ENCODE measurements around the gene GRM8.

DNA sequence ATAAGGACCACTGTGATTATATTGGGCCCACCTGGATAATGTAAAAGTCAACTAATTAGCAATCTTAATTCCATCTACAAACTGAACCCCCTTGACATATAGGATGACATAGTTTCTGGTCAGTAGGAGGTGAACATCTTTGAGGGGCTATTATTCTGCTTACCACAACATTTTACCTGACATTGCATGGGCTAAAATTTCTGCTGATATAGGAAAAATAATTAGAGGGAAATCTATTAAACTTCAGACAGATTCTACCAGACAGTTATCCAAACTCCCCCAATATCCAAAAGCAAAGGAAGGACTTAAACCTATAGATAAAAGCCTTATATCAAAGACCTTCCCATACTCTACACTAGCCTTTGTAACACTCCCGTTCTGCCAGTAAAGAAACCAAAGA, 443.6 kb downstream of the GRM8 start:
- TF ChIP-seq TAF1 (IDR thresholded peaks at IDR 0.05; ENCODE audit: borderline replicate concordance, insufficient read depth, low read length) = no peak
- TF ChIP-seq, protein P1, sequence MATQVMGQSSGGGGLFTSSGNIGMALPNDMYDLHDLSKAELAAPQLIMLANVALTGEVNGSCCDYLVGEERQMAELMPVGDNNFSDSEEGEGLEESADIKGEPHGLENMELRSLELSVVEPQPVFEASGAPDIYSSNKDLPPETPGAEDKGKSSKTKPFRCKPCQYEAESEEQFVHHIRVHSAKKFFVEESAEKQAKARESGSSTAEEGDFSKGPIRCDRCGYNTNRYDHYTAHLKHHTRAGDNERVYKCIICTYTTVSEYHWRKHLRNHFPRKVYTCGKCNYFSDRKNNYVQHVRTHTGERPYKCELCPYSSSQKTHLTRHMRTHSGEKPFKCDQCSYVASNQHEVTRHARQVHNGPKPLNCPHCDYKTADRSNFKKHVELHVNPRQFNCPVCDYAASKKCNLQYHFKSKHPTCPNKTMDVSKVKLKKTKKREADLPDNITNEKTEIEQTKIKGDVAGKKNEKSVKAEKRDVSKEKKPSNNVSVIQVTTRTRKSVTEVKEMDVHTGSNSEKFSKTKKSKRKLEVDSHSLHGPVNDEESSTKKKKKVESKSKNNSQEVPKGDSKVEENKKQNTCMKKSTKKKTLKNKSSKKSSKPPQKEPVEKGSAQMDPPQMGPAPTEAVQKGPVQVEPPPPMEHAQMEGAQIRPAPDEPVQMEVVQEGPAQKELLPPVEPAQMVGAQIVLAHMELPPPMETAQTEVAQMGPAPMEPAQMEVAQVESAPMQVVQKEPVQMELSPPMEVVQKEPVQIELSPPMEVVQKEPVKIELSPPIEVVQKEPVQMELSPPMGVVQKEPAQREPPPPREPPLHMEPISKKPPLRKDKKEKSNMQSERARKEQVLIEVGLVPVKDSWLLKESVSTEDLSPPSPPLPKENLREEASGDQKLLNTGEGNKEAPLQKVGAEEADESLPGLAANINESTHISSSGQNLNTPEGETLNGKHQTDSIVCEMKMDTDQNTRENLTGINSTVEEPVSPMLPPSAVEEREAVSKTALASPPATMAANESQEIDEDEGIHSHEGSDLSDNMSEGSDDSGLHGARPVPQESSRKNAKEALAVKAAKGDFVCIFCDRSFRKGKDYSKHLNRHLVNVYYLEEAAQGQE (IDR thresholded peaks at IDR 0.05; ENCODE audit: insufficient read depth in 1 of 2, low read depth in 2 of 2, low read length in 2 of 2) = no peak
- TF ChIP-seq POLR2AphosphoS5 (IDR thresholded peaks at IDR 0.05; ENCODE audit: low read depth, low read length) = no peak

All from PFSK-1 (cell line).